Measurements from ENCODE around the gene IRX6.

GRCh38 chr16:55283812-55284717, 39.9 kb upstream of the IRX6 start:
- TF ChIP-seq, protein P1, sequence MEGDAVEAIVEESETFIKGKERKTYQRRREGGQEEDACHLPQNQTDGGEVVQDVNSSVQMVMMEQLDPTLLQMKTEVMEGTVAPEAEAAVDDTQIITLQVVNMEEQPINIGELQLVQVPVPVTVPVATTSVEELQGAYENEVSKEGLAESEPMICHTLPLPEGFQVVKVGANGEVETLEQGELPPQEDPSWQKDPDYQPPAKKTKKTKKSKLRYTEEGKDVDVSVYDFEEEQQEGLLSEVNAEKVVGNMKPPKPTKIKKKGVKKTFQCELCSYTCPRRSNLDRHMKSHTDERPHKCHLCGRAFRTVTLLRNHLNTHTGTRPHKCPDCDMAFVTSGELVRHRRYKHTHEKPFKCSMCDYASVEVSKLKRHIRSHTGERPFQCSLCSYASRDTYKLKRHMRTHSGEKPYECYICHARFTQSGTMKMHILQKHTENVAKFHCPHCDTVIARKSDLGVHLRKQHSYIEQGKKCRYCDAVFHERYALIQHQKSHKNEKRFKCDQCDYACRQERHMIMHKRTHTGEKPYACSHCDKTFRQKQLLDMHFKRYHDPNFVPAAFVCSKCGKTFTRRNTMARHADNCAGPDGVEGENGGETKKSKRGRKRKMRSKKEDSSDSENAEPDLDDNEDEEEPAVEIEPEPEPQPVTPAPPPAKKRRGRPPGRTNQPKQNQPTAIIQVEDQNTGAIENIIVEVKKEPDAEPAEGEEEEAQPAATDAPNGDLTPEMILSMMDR (IDR thresholded peaks at IDR 0.05): no peak
- TF ChIP-seq POLR2A (IDR thresholded peaks at IDR 0.05): no peak

All from testis (tissue), 2 donors.